Endothelial cell (in vitro differentiated cells): ENCODE results near the gene TTC39B. TPM values are rescaled to one million over a fixed set of nuclear protein-coding genes. Genes with fewer than 3 reads are reported as not detected.
A peak's percentile ranks its signal among the peaks of the same experiment; 100 is the strongest.

ENCODE experiments used
- DNase-seq: peaks from one replicate; pipeline ENCODE4 v3.0.0; 2021; ENCODE audit warnings: low spot score
- H3K27ac Mint-ChIP-seq: one replicate; pipeline ENCODE4 v1.8.0; 2021; ENCODE audit warnings: mixed read lengths, inconsistent platforms; ENCODE audit not compliant: unreplicated experiment
- H3K27me3 Mint-ChIP-seq: one replicate; pipeline ENCODE4 v1.8.0; 2021; ENCODE audit warnings: mild to moderate bottlenecking, moderate library complexity, mixed read lengths, inconsistent platforms; ENCODE audit not compliant: unreplicated experiment
- H3K36me3 Mint-ChIP-seq: one replicate; pipeline ENCODE4 v1.8.0; 2021; ENCODE audit warnings: mild to moderate bottlenecking, low read depth, mixed read lengths, inconsistent platforms; ENCODE audit not compliant: unreplicated experiment
- H3K4me1 Mint-ChIP-seq: one replicate; pipeline ENCODE4 v1.8.0; 2021; ENCODE audit warnings: mild to moderate bottlenecking, mixed read lengths, inconsistent platforms; ENCODE audit not compliant: unreplicated experiment
- H3K4me3 Mint-ChIP-seq: one replicate; pipeline ENCODE4 v1.8.0; 2021; ENCODE audit warnings: mild to moderate bottlenecking, mixed read lengths, inconsistent platforms; ENCODE audit not compliant: unreplicated experiment
- H3K9me3 Mint-ChIP-seq: one replicate; pipeline ENCODE4 v1.8.0; 2021; ENCODE audit warnings: mixed read lengths, inconsistent platforms; ENCODE audit not compliant: unreplicated experiment
- CTCF ChIP-seq: fragments of 200-600 bp; sonication (generic); IDR thresholded peaks from one replicate; pipeline ENCODE4 v1.5.0; 2021; ENCODE audit warnings: antibody characterized with exemption; ENCODE audit not compliant: unreplicated experiment
- total RNA-seq: library from RNA; stranded (reverse); fragmentation: NEBNext Ultra II Directional; extraction: Animal tissue kit (Norgen Biotek cat#: 25700); gene quantifications from one replicate; pipeline ENCODE4 v1.2.1, GENCODE V29; 2021; ENCODE audit not compliant: unreplicated experiment

TTC39B gene
- total RNA-seq, 1 donor from 2014 or later, result 10.3 TPM

- Mint-ChIP-seq H3K27ac (no peak overlapping the region), H3K4me3 (no peak overlapping the region), H3K4me1 (no peaks in the 10 kb centered on the region), H3K27me3 (no peaks in the 10 kb centered on the region), H3K36me3 (peaks cover 7% of the 10 kb centered on the region), H3K9me3 (no peaks in the 10 kb centered on the region)
- peak; percentile 33 for DNase-seq
- peak; percentile 80 for TF ChIP-seq CTCF
These were observed 75.0 kb downstream of the TTC39B start for GRCh38 chr9:15231788-15232635.

- Mint-ChIP-seq H3K4me3 (no peak overlapping the region), H3K36me3 (peaks cover 7% of the 10 kb centered on the region), H3K9me3 (no peaks in the 10 kb centered on the region), H3K27ac (no peak overlapping the region), H3K27me3 (no peaks in the 10 kb centered on the region), H3K4me1 (no peaks in the 10 kb centered on the region)
- DNase-seq, result no peak
- TF ChIP-seq CTCF, result no peak
These were observed 77.6 kb downstream of the TTC39B start for GRCh38 chr9:15229409-15229808.

GRCh38 chr9:15227491-15227890 is 79.5 kb downstream of the TTC39B start:
- TF ChIP-seq CTCF, result no peak
- Mint-ChIP-seq H3K36me3 (peaks cover 3% of the 10 kb centered on the region), H3K27ac (no peak overlapping the region), H3K4me3 (no peak overlapping the region), H3K9me3 (no peaks in the 10 kb centered on the region), H3K27me3 (no peaks in the 10 kb centered on the region), H3K4me1 (no peaks in the 10 kb centered on the region)
- DNase-seq, result no peak

GRCh38 chr9:15225564-15226126 is 81.4 kb downstream of the TTC39B start:
- no peak overlapping the region for H3K27ac Mint-ChIP-seq
- H3K9me3 Mint-ChIP-seq, result no peaks in the 10 kb centered on the region
- no peaks in the 10 kb centered on the region for H3K27me3 Mint-ChIP-seq
- DNase-seq, result no peak
- no peak overlapping the region for H3K4me3 Mint-ChIP-seq
- H3K4me1 Mint-ChIP-seq, result no peaks in the 10 kb centered on the region
- no peaks in the 10 kb centered on the region for H3K36me3 Mint-ChIP-seq
- TF ChIP-seq CTCF, result no peak

- Mint-ChIP-seq H3K36me3 (peaks cover 3% of the 10 kb centered on the region), H3K9me3 (no peaks in the 10 kb centered on the region), H3K27ac (no peak overlapping the region), H3K4me3 (no peak overlapping the region), H3K4me1 (no peaks in the 10 kb centered on the region), H3K27me3 (no peaks in the 10 kb centered on the region)
- no peak for TF ChIP-seq CTCF
- no peak for DNase-seq
These were observed 84.7 kb downstream of the TTC39B start for GRCh38 chr9:15222313-15222712.
